ENCODE measurements around the gene STX12. TPM values are rescaled to one million over a fixed set of nuclear protein-coding genes. Genes with fewer than 3 reads are reported as not detected.

The STX12 gene
- total RNA-seq = 10 to 100 TPM; 58.1 to 64.9 (median 61.8) TPM
- long read RNA-seq, donor 1, transcript STX12-201 (9 exons, 3,079 nt) = major isoform, 139 of 151 reads
- long read RNA-seq, donor 1, partial matches to known transcripts = 2 of 151 reads
- long read RNA-seq, donor 1, other reads (novel, unspliced or antisense) = 9 of 151 reads
- long read RNA-seq, donor 2, transcript STX12-201 (9 exons, 3,079 nt) = major isoform, 57 of 67 reads
- long read RNA-seq, donor 2, partial matches to known transcripts = 7 of 67 reads
- long read RNA-seq, donor 2, other reads (novel, unspliced or antisense) = 2 of 67 reads

DNA sequence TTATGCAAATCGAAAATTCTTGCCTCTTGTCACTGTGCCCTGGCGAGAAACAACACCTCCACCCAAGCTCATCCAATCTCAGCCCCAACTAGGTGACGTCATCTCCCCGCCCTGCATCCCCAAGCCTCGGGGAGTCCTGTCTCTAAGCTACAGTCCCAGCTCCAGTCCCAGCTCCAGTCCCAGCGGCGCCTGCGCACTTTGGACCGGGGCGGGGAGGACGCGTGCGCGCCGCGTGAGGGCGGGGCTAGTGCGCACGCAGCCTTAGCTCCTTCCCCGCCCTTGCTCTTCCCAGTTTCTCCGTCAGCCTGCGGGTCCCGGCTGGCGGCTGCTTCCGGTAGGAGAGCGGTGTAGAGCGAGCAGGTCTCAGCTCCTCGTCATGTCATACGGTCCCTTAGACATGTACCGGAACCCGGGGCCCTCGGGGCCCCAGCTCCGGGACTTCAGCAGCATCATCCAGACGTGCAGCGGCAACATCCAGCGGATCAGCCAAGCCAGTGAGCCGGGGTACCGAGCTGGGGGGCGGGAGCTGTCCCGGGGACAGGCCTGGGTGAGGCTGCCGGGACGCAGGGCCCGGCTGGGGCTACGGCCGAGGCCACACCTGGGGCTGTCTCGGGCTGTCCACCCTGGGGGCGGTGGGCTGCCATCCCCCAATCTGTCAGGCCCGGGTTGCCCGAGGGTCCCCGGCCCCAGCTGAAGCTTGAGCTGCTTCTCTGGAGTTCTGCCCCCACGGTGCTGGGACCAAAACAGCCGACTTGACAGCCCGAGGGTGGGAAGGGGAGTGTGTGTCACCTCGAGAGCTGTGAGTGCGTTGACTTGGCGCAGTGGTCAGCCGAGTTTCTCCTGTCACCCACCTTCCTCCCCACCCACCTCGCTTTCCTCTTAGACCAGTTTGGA lies at the start of gene STX12:
Gene STX12 (plus strand): TSS at position 288 of the 894 bp plus-strand sequence. CDS start 89 bp downstream, at position 377.
- TF ChIP-seq, protein P1, sequence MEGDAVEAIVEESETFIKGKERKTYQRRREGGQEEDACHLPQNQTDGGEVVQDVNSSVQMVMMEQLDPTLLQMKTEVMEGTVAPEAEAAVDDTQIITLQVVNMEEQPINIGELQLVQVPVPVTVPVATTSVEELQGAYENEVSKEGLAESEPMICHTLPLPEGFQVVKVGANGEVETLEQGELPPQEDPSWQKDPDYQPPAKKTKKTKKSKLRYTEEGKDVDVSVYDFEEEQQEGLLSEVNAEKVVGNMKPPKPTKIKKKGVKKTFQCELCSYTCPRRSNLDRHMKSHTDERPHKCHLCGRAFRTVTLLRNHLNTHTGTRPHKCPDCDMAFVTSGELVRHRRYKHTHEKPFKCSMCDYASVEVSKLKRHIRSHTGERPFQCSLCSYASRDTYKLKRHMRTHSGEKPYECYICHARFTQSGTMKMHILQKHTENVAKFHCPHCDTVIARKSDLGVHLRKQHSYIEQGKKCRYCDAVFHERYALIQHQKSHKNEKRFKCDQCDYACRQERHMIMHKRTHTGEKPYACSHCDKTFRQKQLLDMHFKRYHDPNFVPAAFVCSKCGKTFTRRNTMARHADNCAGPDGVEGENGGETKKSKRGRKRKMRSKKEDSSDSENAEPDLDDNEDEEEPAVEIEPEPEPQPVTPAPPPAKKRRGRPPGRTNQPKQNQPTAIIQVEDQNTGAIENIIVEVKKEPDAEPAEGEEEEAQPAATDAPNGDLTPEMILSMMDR (IDR thresholded peaks at IDR 0.05) = no peak
- DNase-seq (peak; percentile 98 to 99 (median 99)), ATAC-seq (peak; percentile 99)
- Histone ChIP-seq H3K4me3 (peak within 1 kb of the TSS; percentile 87), H3K9me3 (no peaks in the 10 kb centered on the region), H3K4me1 (ENCODE audit: low read depth) (peaks cover 9% of the 10 kb centered on the region), H3K36me3 (ENCODE audit: low read depth) (no peaks in the 10 kb centered on the region)
- intact Hi-C loops (cut with DNase I, micrococcal nuclease) = no loop called here

DNA sequence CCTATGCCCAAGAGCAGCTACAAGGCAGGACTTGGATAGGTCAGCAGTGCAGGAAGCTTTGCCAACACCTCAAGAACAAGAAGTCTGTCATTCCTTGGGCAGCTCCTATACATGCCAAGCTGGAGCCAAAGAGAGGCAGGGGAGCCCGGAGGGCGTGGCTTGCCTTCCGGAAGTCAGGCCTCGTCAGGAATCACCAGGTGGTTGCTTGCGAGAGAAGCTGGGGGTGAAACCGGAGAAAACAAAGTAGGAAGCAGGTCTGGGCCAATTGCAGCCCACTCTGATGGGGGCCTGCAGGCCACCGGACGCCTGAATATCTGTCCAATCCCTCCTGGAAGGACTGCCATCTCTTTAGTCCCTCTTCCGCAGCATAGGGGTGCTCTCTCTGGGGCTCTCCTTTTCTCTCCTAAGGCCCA lies 48.1 kb upstream of the STX12 start:
- intact Hi-C loops (cut with DNase I, micrococcal nuclease) = no loop called here
- ATAC-seq = no peak

DNA sequence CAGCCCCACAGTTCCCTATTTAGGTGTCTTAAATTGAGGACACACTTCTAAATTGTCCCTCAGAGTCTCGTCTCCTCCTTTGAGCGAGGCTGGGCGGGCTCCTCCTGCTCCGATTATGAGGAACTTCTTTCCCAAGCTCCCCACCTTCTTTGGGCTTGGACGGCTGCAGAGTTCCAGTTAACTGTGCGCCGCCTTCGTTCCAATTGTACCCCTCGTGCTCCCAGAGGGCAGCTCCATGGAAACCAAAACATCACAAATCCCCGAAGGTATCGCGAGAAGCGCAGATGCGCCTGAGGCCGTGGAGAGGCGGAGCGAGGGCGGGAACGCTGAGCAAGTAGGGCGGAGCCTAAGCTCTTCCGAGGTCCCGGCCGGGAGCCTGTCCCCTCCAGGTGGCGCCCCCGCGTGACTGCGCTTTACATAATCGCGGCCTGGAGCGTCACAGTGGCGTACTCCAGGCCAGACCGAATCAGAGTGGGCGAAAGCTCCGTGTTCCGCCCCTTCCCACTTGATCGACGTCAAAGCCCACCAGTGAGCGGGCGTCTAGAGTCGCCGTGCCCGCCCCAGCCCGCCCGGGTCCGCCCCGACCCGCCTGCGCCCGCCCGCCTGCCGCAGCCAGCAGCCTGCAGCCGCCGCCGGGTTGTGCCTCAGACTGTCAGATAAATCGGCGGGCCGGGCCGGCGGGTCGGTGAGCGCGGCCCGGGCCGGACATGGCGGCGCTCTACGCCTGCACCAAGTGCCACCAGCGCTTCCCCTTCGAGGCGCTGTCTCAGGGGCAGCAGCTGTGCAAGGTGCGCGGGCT lies 47.4 kb upstream of the STX12 start, which contains the start of gene FAM76A:
Gene FAM76A (plus strand): TSS at position 588 of the 799 bp plus-strand sequence. CDS start 120 bp downstream, at position 708.
- ATAC-seq (peak; percentile 97), DNase-seq (peak; percentile 99 to 100 (median 100))
- TF ChIP-seq, protein P1 (IDR thresholded peaks at IDR 0.05) = peak; percentile 84
- no peaks in the 10 kb centered on the region for H3K9me3 ChIP-seq
- peak within 1 kb of the TSS; percentile 92 for H3K4me3 ChIP-seq
- H3K4me1 ChIP-seq (ENCODE audit: low read depth) = peaks cover 11% of the 10 kb centered on the region
- intact Hi-C loops (cut with DNase I, micrococcal nuclease) = no loop called here
- H3K36me3 ChIP-seq (ENCODE audit: low read depth) = peaks cover 6% of the 10 kb centered on the region

More for the DNA sequence above, 48.1 kb upstream of the STX12 start:
- Histone ChIP-seq H3K9me3 (no peaks in the 10 kb centered on the region), H3K4me3 (no peak overlapping the region), H3K4me1 (ENCODE audit: low read depth) (peaks cover 11% of the 10 kb centered on the region), H3K36me3 (ENCODE audit: low read depth) (peaks cover 6% of the 10 kb centered on the region)
- TF ChIP-seq, protein P1 (IDR thresholded peaks at IDR 0.05) = no peak
- DNase-seq = peak; percentile 29 to 58 (median 46)

DNA sequence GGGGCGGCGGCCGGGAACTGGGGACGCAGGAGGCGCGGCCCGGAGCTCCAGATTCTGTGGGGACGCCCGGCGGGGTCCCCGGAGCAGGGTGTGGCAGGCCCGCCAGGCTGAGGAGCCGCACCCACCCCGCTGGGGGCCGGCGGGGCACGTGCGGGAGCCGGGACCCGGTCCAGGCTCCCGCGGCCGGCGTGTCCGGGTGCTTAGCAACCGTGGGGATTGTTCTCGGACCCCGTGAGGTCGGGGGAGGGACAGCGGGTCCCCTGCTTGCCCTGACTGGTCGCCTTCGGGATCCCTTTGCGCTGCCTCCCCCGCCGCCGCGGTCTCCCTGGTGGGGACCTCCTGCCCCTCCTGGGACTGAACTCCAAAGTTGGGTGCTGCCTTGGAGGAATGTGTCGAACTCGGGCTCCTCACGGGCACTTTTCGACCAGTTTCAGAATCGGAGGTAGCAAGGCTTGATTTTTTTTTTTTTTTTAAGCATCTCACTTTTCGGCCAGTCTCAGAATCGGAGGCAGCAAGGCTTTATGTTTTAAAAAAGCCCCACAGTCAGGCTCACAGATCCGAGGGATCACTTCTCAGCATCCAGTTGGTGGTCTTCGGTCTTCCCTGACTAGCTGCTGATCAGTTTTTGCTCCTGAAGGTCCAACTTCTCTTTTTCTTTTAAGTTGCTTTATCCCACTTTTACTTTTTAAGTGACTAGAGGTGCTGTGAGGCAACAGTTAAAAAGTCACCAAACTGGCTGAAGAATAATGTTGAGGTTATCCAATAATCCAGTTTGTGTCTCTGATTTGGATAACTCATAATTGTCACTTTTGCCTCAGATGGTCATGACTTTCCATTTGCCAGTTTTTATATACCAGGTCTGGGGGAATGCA lies 46.6 kb upstream of the STX12 start:
- no peaks in the 10 kb centered on the region for H3K9me3 ChIP-seq
- TF ChIP-seq, protein P1 (IDR thresholded peaks at IDR 0.05) = no peak
- peak overlapping the region; percentile 92 for H3K4me3 ChIP-seq
- ATAC-seq (no peak), DNase-seq (peak in 2 of 3 donors; percentile 51 to 79)
- peaks cover 11% of the 10 kb centered on the region for H3K4me1 ChIP-seq (ENCODE audit: low read depth)
- peaks cover 6% of the 10 kb centered on the region for H3K36me3 ChIP-seq (ENCODE audit: low read depth)
- intact Hi-C loops (cut with DNase I, micrococcal nuclease) = no loop called here
